ENCODE measurements around the gene RNF14.

Gene RNF14

DNA sequence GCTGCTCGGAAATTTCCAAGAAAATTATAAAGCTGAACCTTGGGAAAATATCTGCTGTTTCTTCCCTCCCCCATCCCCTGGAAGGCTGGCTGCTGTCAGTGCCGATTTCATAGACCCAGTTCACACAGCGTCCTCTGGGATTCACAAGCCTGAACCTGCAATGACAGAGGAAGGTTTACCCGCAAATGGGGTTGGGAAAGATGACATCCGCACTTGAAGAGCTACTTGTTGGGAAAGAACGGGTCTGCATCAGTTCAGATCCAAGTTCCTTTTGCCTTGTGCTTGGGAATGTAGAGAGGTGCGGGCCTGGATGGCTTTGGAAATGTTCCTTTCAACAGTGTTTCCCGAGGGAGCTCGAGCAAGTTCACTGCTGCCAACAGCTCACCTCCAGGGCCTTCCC lies 24.8 kb upstream of the RNF14 start:
- Histone ChIP-seq H3K27me3 (ENCODE audit: insufficient read depth, low read length) (no peaks in the 10 kb centered on the region), H3K36me3 (ENCODE audit: control insufficient read depth in 1 of 2, insufficient read depth in 2 of 2, low read length in 2 of 2) (peaks cover 4 to 9% of the 10 kb centered on the region in 2 experiments), H2BK120ac (ENCODE audit: insufficient read depth, low read length, poor library complexity) (no peak overlapping the region), H2BK5ac (ENCODE audit: low read depth, low read length, poor library complexity) (no peak overlapping the region), H3K23ac (ENCODE audit: low read length) (no peak overlapping the region), H3K14ac (ENCODE audit: low read length) (no peak overlapping the region), H4K8ac (ENCODE audit: low read depth, low read length) (no peak overlapping the region), H2AK5ac (ENCODE audit: low read length) (no peak overlapping the region), H3K79me1 (ENCODE audit: low read length) (no peaks in the 10 kb centered on the region), H4K12ac (ENCODE audit: low read depth, low read length) (no peak overlapping the region), H3K4me2 (ENCODE audit: low read length) (no peak overlapping the region), H3K18ac (ENCODE audit: low read length) (no peak overlapping the region), H4K91ac (ENCODE audit: low read depth, low read length) (no peak overlapping the region), H3K4ac (ENCODE audit: low read depth, low read length) (no peak overlapping the region), H3K4me1 (ENCODE audit: control insufficient read depth in 1 of 2, insufficient read depth in 2 of 2, low read length in 2 of 2) (no peaks in the 10 kb centered on the region), H3K27ac (ENCODE audit: low read depth, low read length) (no peak overlapping the region), H2AFZ (ENCODE audit: insufficient read depth, low read length, poor library complexity) (no peak overlapping the region), H3K4me3 (ENCODE audit: low read depth, low read length) (no peak overlapping the region), H3K79me2 (ENCODE audit: control insufficient read depth, insufficient read depth, low read length, poor library complexity) (no peaks in the 10 kb centered on the region), H3K9me3 (ENCODE audit: insufficient read depth, low read depth, low read length) (no peaks in the 10 kb centered on the region), H2BK12ac (ENCODE audit: low read length) (no peak overlapping the region), H3K9ac (ENCODE audit: low read length) (no peak overlapping the region)
- WGBS (ENCODE audit: extremely low coverage, insufficient coverage, insufficient read length), result no CpG with 5 or more reads among the region's 9 CpGs
- no peak for DNase-seq

- H3K79me2 ChIP-seq (ENCODE audit: control insufficient read depth, insufficient read depth, low read length, poor library complexity), result no peaks in the 10 kb centered on the region
- no CpG with 5 or more reads among the region's 25 CpGs for WGBS (ENCODE audit: extremely low coverage, insufficient coverage, insufficient read length)
- no peak overlapping the region for H3K27ac ChIP-seq (ENCODE audit: low read depth, low read length)
- H4K91ac ChIP-seq (ENCODE audit: low read depth, low read length), result no peak overlapping the region
- H3K9ac ChIP-seq (ENCODE audit: low read length), result no peak overlapping the region
- H2BK12ac ChIP-seq (ENCODE audit: low read length), result no peak overlapping the region
- no peak overlapping the region for H3K18ac ChIP-seq (ENCODE audit: low read length)
- H3K27me3 ChIP-seq (ENCODE audit: insufficient read depth, low read length), result no peaks in the 10 kb centered on the region
- no peaks in the 10 kb centered on the region for H3K79me1 ChIP-seq (ENCODE audit: low read length)
- no peak overlapping the region for H3K4ac ChIP-seq (ENCODE audit: low read depth, low read length)
- no peak overlapping the region for H2BK120ac ChIP-seq (ENCODE audit: insufficient read depth, low read length, poor library complexity)
- no peak overlapping the region for H2AK5ac ChIP-seq (ENCODE audit: low read length)
- peaks cover 0 to 2% of the 10 kb centered on the region in 2 experiments for H3K36me3 ChIP-seq (ENCODE audit: control insufficient read depth in 1 of 2, insufficient read depth in 2 of 2, low read length in 2 of 2)
- H3K23ac ChIP-seq (ENCODE audit: low read length), result no peak overlapping the region
- no peak overlapping the region for H3K4me2 ChIP-seq (ENCODE audit: low read length)
- H3K14ac ChIP-seq (ENCODE audit: low read length), result no peak overlapping the region
- no peak overlapping the region for H2AFZ ChIP-seq (ENCODE audit: insufficient read depth, low read length, poor library complexity)
- H3K4me1 ChIP-seq (ENCODE audit: control insufficient read depth in 1 of 2, insufficient read depth in 2 of 2, low read length in 2 of 2), result no peaks in the 10 kb centered on the region
- no peak overlapping the region for H2BK5ac ChIP-seq (ENCODE audit: low read depth, low read length, poor library complexity)
- H3K4me3 ChIP-seq (ENCODE audit: low read depth, low read length), result no peak overlapping the region
- no peak overlapping the region for H4K8ac ChIP-seq (ENCODE audit: low read depth, low read length)
- H3K9me3 ChIP-seq (ENCODE audit: insufficient read depth, low read depth, low read length), result no peaks in the 10 kb centered on the region
- H4K12ac ChIP-seq (ENCODE audit: low read depth, low read length), result no peak overlapping the region
- no peak for DNase-seq
Measured at GRCh38 chr5:141945511-141946051, 23.3 kb upstream of the RNF14 start.

GRCh38 chr5:141947316-141947715 lies 21.6 kb upstream of the RNF14 start:
- H2BK12ac ChIP-seq (ENCODE audit: low read length), result no peak overlapping the region
- no peak overlapping the region for H4K12ac ChIP-seq (ENCODE audit: low read depth, low read length)
- no peaks in the 10 kb centered on the region for H3K9me3 ChIP-seq (ENCODE audit: insufficient read depth, low read depth, low read length)
- no peak overlapping the region for H3K23ac ChIP-seq (ENCODE audit: low read length)
- H3K4me1 ChIP-seq (ENCODE audit: control insufficient read depth in 1 of 2, insufficient read depth in 2 of 2, low read length in 2 of 2), result no peaks in the 10 kb centered on the region
- no peak overlapping the region for H3K4me2 ChIP-seq (ENCODE audit: low read length)
- no peak overlapping the region for H4K91ac ChIP-seq (ENCODE audit: low read depth, low read length)
- H3K36me3 ChIP-seq (ENCODE audit: control insufficient read depth in 1 of 2, insufficient read depth in 2 of 2, low read length in 2 of 2), result no peaks in the 10 kb centered on the region
- H3K4ac ChIP-seq (ENCODE audit: low read depth, low read length), result no peak overlapping the region
- H3K14ac ChIP-seq (ENCODE audit: low read length), result no peak overlapping the region
- no peak overlapping the region for H2AK5ac ChIP-seq (ENCODE audit: low read length)
- no peaks in the 10 kb centered on the region for H3K27me3 ChIP-seq (ENCODE audit: insufficient read depth, low read length)
- no peaks in the 10 kb centered on the region for H3K79me1 ChIP-seq (ENCODE audit: low read length)
- H3K27ac ChIP-seq (ENCODE audit: low read depth, low read length), result no peak overlapping the region
- no peak overlapping the region for H3K18ac ChIP-seq (ENCODE audit: low read length)
- no peak overlapping the region for H4K8ac ChIP-seq (ENCODE audit: low read depth, low read length)
- DNase-seq, result no peak
- H2BK5ac ChIP-seq (ENCODE audit: low read depth, low read length, poor library complexity), result no peak overlapping the region
- peak overlapping the region; percentile 23 for H3K4me3 ChIP-seq (ENCODE audit: low read depth, low read length)
- no peaks in the 10 kb centered on the region for H3K79me2 ChIP-seq (ENCODE audit: control insufficient read depth, insufficient read depth, low read length, poor library complexity)
- no CpG with 5 or more reads among the region's 4 CpGs for WGBS (ENCODE audit: extremely low coverage, insufficient coverage, insufficient read length)
- H3K9ac ChIP-seq (ENCODE audit: low read length), result peak overlapping the region; percentile 38
- H2AFZ ChIP-seq (ENCODE audit: insufficient read depth, low read length, poor library complexity), result no peak overlapping the region
- H2BK120ac ChIP-seq (ENCODE audit: insufficient read depth, low read length, poor library complexity), result no peak overlapping the region

DNA sequence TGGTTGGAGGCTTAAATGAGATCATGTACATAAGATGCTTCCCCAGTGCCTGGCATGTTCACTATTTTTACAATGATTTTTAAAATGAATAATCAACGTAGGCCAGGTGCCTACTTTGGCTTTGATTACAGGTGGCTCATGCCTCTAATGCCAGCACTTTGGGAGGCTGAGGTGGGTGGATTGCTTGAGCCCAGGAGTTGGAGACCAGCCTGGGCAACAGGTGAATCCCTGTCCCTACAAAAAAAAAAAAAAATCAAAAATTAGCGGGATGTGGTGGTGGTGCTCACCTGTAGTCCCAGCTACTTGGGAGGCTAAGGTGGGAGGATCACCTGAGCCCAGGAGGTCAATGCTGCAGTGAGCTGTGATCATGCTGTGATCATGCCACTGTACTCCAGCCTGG lies 20.1 kb upstream of the RNF14 start:
- Histone ChIP-seq H3K18ac (ENCODE audit: low read length) (no peak overlapping the region), H3K79me1 (ENCODE audit: low read length) (no peaks in the 10 kb centered on the region)

More for the DNA sequence above, 20.1 kb upstream of the RNF14 start:
- Histone ChIP-seq H4K91ac (ENCODE audit: low read depth, low read length) (no peak overlapping the region), H3K4me2 (ENCODE audit: low read length) (no peak overlapping the region), H3K4me1 (ENCODE audit: control insufficient read depth in 1 of 2, insufficient read depth in 2 of 2, low read length in 2 of 2) (no peaks in the 10 kb centered on the region), H2AK5ac (ENCODE audit: low read length) (no peak overlapping the region), H4K12ac (ENCODE audit: low read depth, low read length) (no peak overlapping the region), H3K4me3 (ENCODE audit: low read depth, low read length) (no peak overlapping the region), H3K23ac (ENCODE audit: low read length) (no peak overlapping the region), H4K8ac (ENCODE audit: low read depth, low read length) (no peak overlapping the region), H3K9me3 (ENCODE audit: insufficient read depth, low read depth, low read length) (no peaks in the 10 kb centered on the region), H3K27me3 (ENCODE audit: insufficient read depth, low read length) (no peaks in the 10 kb centered on the region), H2BK12ac (ENCODE audit: low read length) (no peak overlapping the region), H3K36me3 (ENCODE audit: control insufficient read depth in 1 of 2, insufficient read depth in 2 of 2, low read length in 2 of 2) (no peaks in the 10 kb centered on the region), H3K27ac (ENCODE audit: low read depth, low read length) (no peak overlapping the region), H3K79me2 (ENCODE audit: control insufficient read depth, insufficient read depth, low read length, poor library complexity) (no peaks in the 10 kb centered on the region), H2AFZ (ENCODE audit: insufficient read depth, low read length, poor library complexity) (no peak overlapping the region), H3K14ac (ENCODE audit: low read length) (no peak overlapping the region), H3K4ac (ENCODE audit: low read depth, low read length) (no peak overlapping the region), H2BK120ac (ENCODE audit: insufficient read depth, low read length, poor library complexity) (no peak overlapping the region), H2BK5ac (ENCODE audit: low read depth, low read length, poor library complexity) (no peak overlapping the region), H3K9ac (ENCODE audit: low read length) (no peak overlapping the region)
- no peak for DNase-seq
- WGBS (ENCODE audit: extremely low coverage, insufficient coverage, insufficient read length), result no CpG with 5 or more reads among the region's 2 CpGs
